B cell (primary cell): Measurements from ENCODE around the gene MFGE8. TPM values are rescaled to one million over a fixed set of nuclear protein-coding genes. Genes with fewer than 3 reads are reported as not detected.

ENCODE experiments used
- ATAC-seq: fragments of 200-7000 bp; cut with Tn5 transposase; one replicate; pipeline ENCODE4 v1.10.0; 2021; ENCODE audit warnings: low read depth, mild to moderate bottlenecking, moderate number of reproducible peaks, moderate library complexity
- CTCF ChIA-PET: fragments of 350-600 bp; sonication (Branson Sonifier 250); formaldehyde crosslinking; loops from one replicate; lab custom pipeline; 2021; ENCODE audit warnings: antibody characterized with exemption, inconsistent platforms; lab: Charles Lee
- POLR2A ChIA-PET: fragments of 350-600 bp; sonication (Branson Sonifier 250); formaldehyde crosslinking; loops from one replicate; lab custom pipeline; 2021; ENCODE audit warnings: antibody characterized with exemption; lab: Charles Lee
- DNase-seq: peaks from one replicate; pipeline ENCODE4 v3.0.0; 2013
- H2AFZ ChIP-seq: 2 replicates; pipeline ENCODE4 v1.6.1; 2012; ENCODE audit warnings: mild to moderate bottlenecking, low read depth, low read length; ENCODE audit not compliant: insufficient read depth, poor library complexity, severe bottlenecking
- H3K27ac ChIP-seq, 2 donors: 1 replicate in 1 of 2; 2 replicates in 1 of 2; pipeline ENCODE4 v1.5.1; 2012 to 2013; ENCODE audit warnings: low read length in 2 of 2, mild to moderate bottlenecking in 2 of 2, moderate library complexity in 1 of 2
- H3K27me3 ChIP-seq, 4 experiments: fragments of 200-600 bp in 1 of 4; sonication (generic) in 1 of 4; replicated peaks in 1 of 4; 1 replicate in 2 of 4; 2 replicates in 2 of 4; pipeline versions ENCODE4 v1.6.1 to v1.7.0; 2013 to 2016; ENCODE audit warnings: low read length in 3 of 4, mild to moderate bottlenecking in 2 of 4, mixed read lengths in 1 of 4, moderate library complexity in 1 of 4; ENCODE audit not compliant: insufficient read depth in 4 of 4, control insufficient read depth in 3 of 4; ENCODE audit errors: control extremely low read depth in 1 of 4
- H3K36me3 ChIP-seq, 2 experiments: replicated peaks in 1 of 2; 1 replicate in 1 of 2; 2 replicates in 1 of 2; pipeline versions ENCODE4 v1.6.1 to v1.7.1; 2013; ENCODE audit warnings: low read length in 1 of 2; ENCODE audit not compliant: insufficient read depth in 2 of 2, control insufficient read depth in 1 of 2; ENCODE audit errors: control extremely low read depth in 1 of 2, extremely low read depth in 1 of 2
- H3K4me1 ChIP-seq, 2 donors: fragments of 200-600 bp in 1 of 2; sonication (generic) in 1 of 2; 1 replicate in 1 of 2; 2 replicates in 1 of 2; pipeline versions ENCODE4 v1.5.1 to v1.6.1; 2013 to 2017; ENCODE audit warnings: low read length in 2 of 2; ENCODE audit not compliant: control insufficient read depth in 2 of 2, insufficient read depth in 2 of 2
- H3K4me2 ChIP-seq: replicated peaks from 2 replicates; pipeline ENCODE3; 2012; ENCODE audit warnings: mild to moderate bottlenecking, low read depth, low read length; ENCODE audit not compliant: poor library complexity, severe bottlenecking
- H3K4me3 ChIP-seq, 5 experiments: fragments of 200-600 bp in 1 of 5; sonication (generic) in 1 of 5; 1 replicate in 3 of 5; 2 replicates in 2 of 5; pipeline versions ENCODE4 v1.5.1 to v1.7.0; 2011 to 2016; ENCODE audit warnings: low read length in 4 of 5, mild to moderate bottlenecking in 4 of 5, low read depth in 2 of 5, control low read depth in 1 of 5, moderate library complexity in 1 of 5; ENCODE audit not compliant: insufficient read depth in 1 of 5; ENCODE audit errors: control extremely low read depth in 1 of 5, extremely low read depth in 1 of 5
- H3K79me2 ChIP-seq: fragments of 200-600 bp; sonication (generic); one replicate; pipeline ENCODE4 v1.6.0; 2016; ENCODE audit warnings: low read length; ENCODE audit not compliant: control insufficient read depth, insufficient read depth
- H3K9ac ChIP-seq: fragments of 200-600 bp; sonication (generic); 2 replicates; pipeline ENCODE4 v1.6.1; 2017; ENCODE audit warnings: mild to moderate bottlenecking, low read length, moderate library complexity
- H3K9me3 ChIP-seq, 3 donors: one replicate each; pipeline versions ENCODE4 v1.6.1 to v1.7.1; 2013; ENCODE audit warnings: low read length in 2 of 3; ENCODE audit not compliant: control insufficient read depth in 2 of 3, insufficient read depth in 1 of 3; ENCODE audit errors: control extremely low read depth in 1 of 3
- H4K20me1 ChIP-seq: 2 replicates; pipeline ENCODE4 v1.6.0; 2012; ENCODE audit warnings: mild to moderate bottlenecking, low read length; ENCODE audit not compliant: insufficient read depth, control insufficient read depth, poor library complexity, severe bottlenecking
- H3K27ac Mint-ChIP-seq: one replicate; pipeline ENCODE4 v1.8.0; 2021; ENCODE audit warnings: mixed read lengths
- H3K27me3 Mint-ChIP-seq: one replicate; pipeline ENCODE4 v1.8.0; 2021; ENCODE audit warnings: mixed read lengths
- H3K4me1 Mint-ChIP-seq: one replicate; pipeline ENCODE4 v1.8.0; 2021; ENCODE audit warnings: mixed read lengths
- H3K4me3 Mint-ChIP-seq: one replicate; pipeline ENCODE4 v1.8.0; 2021; ENCODE audit warnings: mixed read lengths
- H3K9me3 Mint-ChIP-seq: one replicate; pipeline ENCODE4 v1.8.0; 2022; ENCODE audit warnings: mixed read lengths; ENCODE audit not compliant: insufficient read depth
- CTCF ChIP-seq: fragments of 200-600 bp; IDR thresholded peaks from one replicate; pipeline ENCODE4 v1.8.0; 2022; ENCODE audit warnings: antibody characterized with exemption, mild to moderate bottlenecking
- EZH2 ChIP-seq: IDR thresholded peaks from 2 replicates; pipeline ENCODE4 v1.6.1; 2012; ENCODE audit warnings: borderline replicate concordance, low read depth, mild to moderate bottlenecking, moderate library complexity, low read length; ENCODE audit not compliant: insufficient read depth, poor library complexity, severe bottlenecking
- WGBS: methylation state at CpG from one replicate; pipeline ENCODE4 v1.1.5; 2013; ENCODE audit warnings: missing lambda C conversion rate; ENCODE audit not compliant: insufficient coverage; 5-methylcytosine and 5-hydroxymethylcytosine counted together
- intact Hi-C: fragments of 100-400 bp; cut with micrococcal nuclease; formaldehyde crosslinking; loops from one replicate; pipeline ENCODE4 v1.10.0; 2022
- polyA plus RNA-seq: library from polyadenylated mRNA; depleted of rRNA; stranded (reverse); fragments of >200 nt; gene quantifications from 2 replicates; pipeline ENCODE4 v1.2.3, GENCODE V29; 2012
- total RNA-seq, 2 donors: library from RNA; stranded (reverse); fragments of 120-200 nt in 1 of 2; gene quantifications; 1 replicate in 1 of 2; 2 replicates in 1 of 2; pipeline versions ENCODE4 v1.2.3 to v1.2.4, GENCODE V29; 2013 to 2022

MFGE8 gene
- total and polyA plus RNA-seq, 2 donors (not counting 1 experiment from before 2014, with no cell fraction given): 18.9 to 28.8 TPM

DNA sequence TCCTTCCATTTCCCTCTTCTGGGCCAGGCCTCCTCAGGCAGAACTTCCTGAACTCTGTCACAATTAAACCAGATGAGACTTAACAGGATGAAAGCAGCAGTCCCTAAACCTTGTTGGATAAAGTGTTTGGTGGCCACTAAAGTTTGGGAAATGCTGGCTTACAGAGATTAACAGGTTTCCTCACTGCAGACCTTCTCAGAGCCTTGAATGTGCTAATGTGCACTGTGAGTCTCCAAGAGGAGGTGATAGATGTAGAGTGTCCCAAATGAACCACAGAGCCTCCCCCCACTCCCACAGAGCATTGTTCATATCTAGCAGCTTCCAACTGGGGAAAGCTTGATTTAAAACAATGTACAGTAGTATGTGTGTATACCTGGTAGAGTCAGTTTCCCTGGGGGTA is 60.7 kb downstream of the MFGE8 start:
- H3K4me3 ChIP-seq: no peak overlapping the region
- ChIA-PET POLR2A (no interaction called here), CTCF (no interaction called here)
- Mint-ChIP-seq H3K27me3 (peaks cover 14% of the 10 kb centered on the region), H3K4me3 (no peak overlapping the region), H3K9me3 (no peaks in the 10 kb centered on the region), H3K27ac (no peak overlapping the region), H3K4me1 (no peaks in the 10 kb centered on the region)
- intact Hi-C loops: no loop called here
- H3K4me2 ChIP-seq: no peak overlapping the region
- peaks cover 0 to 34% (median 11%) of the 10 kb centered on the region in 3 donors for H3K9me3 ChIP-seq
- no peak for TF ChIP-seq EZH2
- no peak for TF ChIP-seq CTCF
- H3K79me2 ChIP-seq: no peaks in the 10 kb centered on the region
- H3K36me3 ChIP-seq: no peaks in the 10 kb centered on the region
- no peak overlapping the region for H2AFZ ChIP-seq
- ATAC-seq (no peak), DNase-seq (no peak)
- no peaks in the 10 kb centered on the region for H3K4me1 ChIP-seq
- peaks cover 0 to 14% (median 0%) of the 10 kb centered on the region in 4 experiments for H3K27me3 ChIP-seq
- H4K20me1 ChIP-seq: no peaks in the 10 kb centered on the region
- H3K9ac ChIP-seq: no peak overlapping the region
- no peak overlapping the region for H3K27ac ChIP-seq

DNA sequence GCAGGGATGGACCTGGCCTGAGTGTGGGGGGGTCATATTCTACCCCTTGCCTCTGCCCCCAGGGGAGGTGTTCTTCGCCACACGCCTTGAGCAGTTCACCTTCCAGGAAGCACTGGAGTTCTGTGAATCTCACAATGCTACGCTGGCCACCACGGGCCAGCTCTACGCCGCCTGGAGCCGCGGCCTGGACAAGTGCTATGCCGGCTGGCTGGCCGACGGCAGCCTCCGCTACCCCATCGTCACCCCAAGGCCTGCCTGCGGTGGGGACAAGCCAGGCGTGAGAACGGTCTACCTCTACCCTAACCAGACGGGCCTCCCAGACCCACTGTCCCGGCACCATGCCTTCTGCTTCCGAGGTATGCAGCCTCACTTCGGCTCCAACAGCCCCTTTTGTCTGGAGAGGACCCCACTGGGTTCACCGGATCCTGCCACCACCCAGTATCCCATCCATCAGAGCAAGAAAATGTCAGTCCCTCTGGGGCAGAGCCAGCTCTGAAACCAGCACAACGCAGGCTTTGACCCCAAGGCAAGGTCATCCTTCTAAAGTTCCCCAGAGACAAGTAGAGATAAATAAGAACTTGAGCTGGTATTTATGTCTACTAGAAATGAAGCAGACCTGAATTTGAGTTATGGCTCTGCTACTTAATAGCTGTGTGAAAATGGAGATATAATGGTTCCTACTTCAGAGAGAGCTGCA is 63.7 kb downstream of the MFGE8 start:
- no peak overlapping the region for H3K4me2 ChIP-seq

More for the DNA sequence above, 63.7 kb downstream of the MFGE8 start:
- Mint-ChIP-seq H3K27ac (no peak overlapping the region), H3K4me1 (peaks cover 3% of the 10 kb centered on the region), H3K9me3 (no peaks in the 10 kb centered on the region), H3K4me3 (no peak overlapping the region), H3K27me3 (peaks cover 14% of the 10 kb centered on the region)
- H3K9me3 ChIP-seq: peaks cover 0 to 20% (median 8%) of the 10 kb centered on the region in 3 donors
- intact Hi-C loops: no loop called here
- peaks cover 0 to 14% (median 0%) of the 10 kb centered on the region in 4 experiments for H3K27me3 ChIP-seq
- H3K9ac ChIP-seq: no peak overlapping the region
- 90% methylated on average over 22 of the region's 22 CpGs for WGBS
- DNase-seq: no peak
- ChIA-PET CTCF (no interaction called here), POLR2A (no interaction called here)
- no peaks in the 10 kb centered on the region for H3K79me2 ChIP-seq
- no peaks in the 10 kb centered on the region for H4K20me1 ChIP-seq
- H3K27ac ChIP-seq: no peak overlapping the region
- no peaks in the 10 kb centered on the region for H3K36me3 ChIP-seq
- TF ChIP-seq CTCF (no peak), EZH2 (no peak)
- no peak overlapping the region for H3K4me3 ChIP-seq
- no peak for ATAC-seq
- H3K4me1 ChIP-seq: no peaks in the 10 kb centered on the region
- H2AFZ ChIP-seq: no peak overlapping the region
